ENCODE data around the gene SRP68. TPM values are rescaled to one million over a fixed set of nuclear protein-coding genes. Genes with fewer than 3 reads are reported as not detected.

Gene SRP68
- total RNA-seq, 2 experiments from 2014 or later = 81.6 to 83.0 TPM

DNA sequence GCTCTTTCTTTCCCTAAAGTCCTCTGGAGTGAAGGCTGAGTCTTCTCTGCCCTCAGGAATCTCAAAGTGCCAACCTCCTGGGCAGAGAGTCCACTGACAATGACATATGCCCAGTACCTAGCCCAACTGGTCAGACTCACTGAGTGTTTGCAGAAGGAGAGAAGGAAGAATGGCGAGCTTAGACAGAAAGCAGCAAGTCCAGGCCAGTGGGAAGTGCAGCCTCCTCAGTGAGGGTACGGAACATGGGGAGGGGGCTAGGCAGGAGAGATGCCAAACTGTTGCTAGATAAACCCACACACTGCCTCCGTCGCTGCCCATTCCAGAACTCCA, 30.6 kb upstream of the SRP68 start:
- ATAC-seq (ENCODE audit: low read depth) = no peak
- POLR2A ChIA-PET = interaction anchor here (0.7 to 1.9 kb wide), 13 partner anchors 8 to 179 kb away, joined by 3 to 18 read pairs (median 3); no protein-coding TSS in a partner anchor

DNA sequence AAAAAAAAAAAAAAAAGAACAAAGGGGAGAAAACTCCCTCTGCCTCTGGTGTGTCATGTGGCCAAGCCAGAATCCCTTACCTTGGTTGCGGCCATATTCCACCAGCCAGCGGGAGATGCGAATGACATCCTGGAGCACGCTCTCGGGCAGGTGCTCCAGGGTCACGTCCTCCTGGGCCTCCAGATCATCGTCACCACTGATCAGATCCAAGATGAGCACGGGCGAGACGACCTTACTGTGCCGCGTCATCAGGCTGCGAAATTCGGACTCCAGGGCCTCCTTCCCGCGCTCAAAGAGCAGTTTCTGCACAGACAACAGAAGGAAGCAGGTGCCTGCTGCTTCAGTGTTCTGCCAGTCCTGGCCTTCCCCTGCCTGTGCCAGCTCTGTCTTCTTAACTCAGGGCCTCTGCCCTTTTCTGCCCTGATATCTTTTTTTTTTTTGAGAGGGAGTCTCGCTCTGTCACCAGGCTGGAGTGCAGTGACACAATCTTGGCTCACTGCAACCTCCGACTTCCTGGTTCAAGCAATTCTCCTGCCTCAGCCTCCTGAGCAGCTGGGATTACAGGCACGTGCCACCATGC, 25.5 kb upstream of the SRP68 start:
- POLR2A ChIA-PET = no interaction called here
- peaks cover 15% of the 10 kb centered on the region for H3K4me1 Mint-ChIP-seq
- H3K36me3 Mint-ChIP-seq = peaks cover 19% of the 10 kb centered on the region
- H3K27ac Mint-ChIP-seq = no peak overlapping the region
- DNase-seq (no peak), ATAC-seq (ENCODE audit: low read depth) (no peak)
- H3K4me3 Mint-ChIP-seq = no peak overlapping the region
- H3K27me3 Mint-ChIP-seq = no peaks in the 10 kb centered on the region
- no peaks in the 10 kb centered on the region for H3K9me3 Mint-ChIP-seq

More for the DNA sequence above, 30.6 kb upstream of the SRP68 start:
- Mint-ChIP-seq H3K4me1 (peaks cover 16% of the 10 kb centered on the region), H3K27ac (peak overlapping the region; percentile 98), H3K9me3 (no peaks in the 10 kb centered on the region), H3K27me3 (no peaks in the 10 kb centered on the region), H3K36me3 (peaks cover 11% of the 10 kb centered on the region), H3K4me3 (peak overlapping the region; percentile 99)
- no peak for DNase-seq

DNA sequence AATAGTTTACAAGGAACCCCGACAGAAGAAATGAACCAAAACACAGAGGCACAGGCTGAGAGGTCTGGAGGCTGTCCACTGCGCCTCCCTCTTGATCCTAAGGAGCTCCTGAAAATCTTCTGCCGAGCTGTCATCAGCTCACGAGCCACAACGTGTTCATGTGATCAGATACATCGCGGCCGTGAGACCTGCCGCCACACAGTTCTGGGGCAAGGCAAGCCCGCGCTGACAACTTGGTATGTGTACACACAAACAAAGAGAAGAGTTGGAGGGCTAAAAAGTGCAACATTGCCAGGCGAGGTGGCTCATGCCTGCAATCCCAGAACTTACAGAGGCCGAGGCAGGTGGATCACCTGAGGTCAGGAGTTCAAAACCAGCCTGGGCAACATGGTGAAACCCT, 23.6 kb upstream of the SRP68 start:
- DNase-seq = no peak
- peaks cover 7% of the 10 kb centered on the region for H3K4me1 Mint-ChIP-seq
- no peaks in the 10 kb centered on the region for H3K9me3 Mint-ChIP-seq
- POLR2A ChIA-PET = interaction anchor here (0.6 kb wide), 1 partner anchor 40 kb away, joined by 6 read pairs; no protein-coding TSS in a partner anchor
- H3K27me3 Mint-ChIP-seq = no peaks in the 10 kb centered on the region
- no peak overlapping the region for H3K4me3 Mint-ChIP-seq
- no peak overlapping the region for H3K27ac Mint-ChIP-seq
- peaks cover 16% of the 10 kb centered on the region for H3K36me3 Mint-ChIP-seq
- ATAC-seq (ENCODE audit: low read depth) = no peak

DNA sequence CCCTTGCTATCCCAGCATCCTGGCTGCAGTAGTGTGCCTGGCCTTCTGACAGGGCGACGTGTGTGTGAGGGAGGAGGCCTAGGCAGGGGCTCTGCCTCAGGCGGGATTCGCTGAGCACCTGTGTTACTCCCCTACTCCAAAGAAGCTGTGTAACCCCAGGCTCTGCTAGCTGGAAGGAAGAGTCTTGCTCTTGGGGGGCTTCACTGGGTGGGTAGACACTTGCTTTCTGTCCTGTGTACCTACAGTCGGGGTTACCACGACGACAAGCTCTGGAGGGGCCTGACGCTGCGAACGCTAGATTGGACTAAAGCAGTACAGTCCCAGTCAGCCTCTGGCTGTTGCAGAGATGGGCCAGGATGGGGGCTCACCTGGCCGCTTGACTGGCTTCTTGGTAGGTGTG, 21.7 kb upstream of the SRP68 start:
- H3K9me3 Mint-ChIP-seq = no peaks in the 10 kb centered on the region
- no peak overlapping the region for H3K27ac Mint-ChIP-seq
- H3K4me3 Mint-ChIP-seq = no peak overlapping the region
- H3K27me3 Mint-ChIP-seq = no peaks in the 10 kb centered on the region
- H3K36me3 Mint-ChIP-seq = peaks cover 13% of the 10 kb centered on the region
- POLR2A ChIA-PET = no interaction called here
- ATAC-seq (ENCODE audit: low read depth) = no peak
- DNase-seq = no peak
- H3K4me1 Mint-ChIP-seq = peaks cover 4% of the 10 kb centered on the region

DNA sequence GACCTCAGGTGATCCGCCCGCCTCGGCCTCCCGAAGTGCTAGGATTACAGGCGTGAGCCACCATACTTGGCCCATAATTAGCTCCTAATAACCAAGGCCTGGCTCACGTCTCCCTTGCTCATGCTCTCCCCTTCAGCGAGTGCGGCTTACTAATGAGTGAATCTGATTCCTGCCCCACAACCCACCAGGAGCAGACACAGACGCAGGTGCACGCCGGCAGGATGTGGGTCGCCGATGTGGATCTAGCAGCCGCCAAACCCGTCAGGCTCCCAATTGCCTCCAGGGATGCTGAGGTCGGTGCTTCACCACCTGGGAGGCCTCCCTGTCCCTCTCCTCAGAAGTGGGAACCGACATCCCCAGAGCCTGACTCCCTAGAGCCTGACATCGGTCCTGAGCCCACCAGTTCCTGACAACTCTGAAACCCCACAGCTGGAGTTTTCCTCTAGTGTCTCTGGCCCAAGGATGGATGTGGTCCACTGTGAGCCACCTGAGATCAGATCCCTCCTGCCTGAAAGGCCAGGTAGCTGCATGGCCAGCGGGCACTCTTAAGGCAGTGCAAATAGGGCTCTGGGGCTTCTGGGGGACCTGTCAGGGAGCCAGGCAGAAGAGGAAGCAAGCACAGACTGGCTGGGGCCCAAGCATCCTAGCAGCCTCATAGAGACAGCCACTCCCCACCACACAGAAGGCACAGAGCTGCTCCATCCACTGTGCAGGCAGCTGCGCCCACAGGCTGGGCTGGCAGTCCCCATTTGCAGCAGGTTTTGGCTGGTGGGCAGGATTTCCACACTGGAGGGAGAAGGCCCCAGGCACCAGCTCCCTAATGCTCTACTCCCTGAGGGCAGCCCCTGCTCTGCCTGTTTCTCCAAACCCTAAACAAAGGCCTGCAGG, 20.5 kb upstream of the SRP68 start:
- no peak for DNase-seq
- no peak overlapping the region for H3K4me3 Mint-ChIP-seq
- H3K36me3 Mint-ChIP-seq = peaks cover 13% of the 10 kb centered on the region
- H3K27me3 Mint-ChIP-seq = no peaks in the 10 kb centered on the region
- no peaks in the 10 kb centered on the region for H3K9me3 Mint-ChIP-seq
- H3K4me1 Mint-ChIP-seq = peaks cover 4% of the 10 kb centered on the region
- H3K27ac Mint-ChIP-seq = no peak overlapping the region
- ATAC-seq (ENCODE audit: low read depth) = no peak
- POLR2A ChIA-PET = interaction anchor here (0.8 to 1.1 kb wide), 2 partner anchors 13 to 195 kb away, joined by 3 read pairs; no protein-coding TSS in a partner anchor

DNA sequence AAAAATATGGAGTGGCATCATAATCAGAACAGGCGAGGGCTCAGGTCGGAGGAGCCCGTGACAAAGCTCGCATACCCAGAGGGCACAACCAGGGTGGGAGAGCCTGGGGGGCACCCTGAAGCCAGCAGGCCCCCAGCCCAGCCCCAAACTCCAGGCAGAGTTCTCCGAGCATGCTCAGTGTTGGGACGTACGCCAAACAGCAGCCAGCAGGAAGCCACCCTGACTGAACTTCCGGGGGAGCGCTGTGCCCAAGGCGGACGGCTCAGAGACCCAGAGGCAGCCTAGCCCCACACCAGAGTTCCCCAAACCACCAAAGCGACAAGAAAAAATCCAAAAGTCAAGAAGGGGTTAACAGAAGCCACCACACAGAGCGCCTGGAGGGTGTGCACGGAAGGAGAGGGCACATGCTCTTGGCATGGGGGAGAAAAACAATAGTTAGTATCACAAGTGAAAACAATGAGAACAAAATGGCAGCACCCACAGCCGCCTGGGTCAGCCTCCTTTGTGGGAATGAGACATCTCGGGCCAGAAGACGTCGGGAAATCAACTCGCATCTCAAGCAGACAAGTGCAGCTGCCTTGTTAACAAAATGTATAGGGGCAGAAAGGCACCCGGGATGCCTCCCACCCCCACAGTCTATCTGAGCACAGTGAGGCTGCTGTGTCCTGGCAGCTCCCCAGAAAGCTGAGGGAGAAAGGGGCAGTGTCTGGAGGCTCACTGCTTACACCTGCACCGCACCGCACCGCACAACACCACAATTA, 19.4 kb upstream of the SRP68 start:
- peaks cover 4% of the 10 kb centered on the region for H3K4me1 Mint-ChIP-seq
- H3K36me3 Mint-ChIP-seq = peaks cover 11% of the 10 kb centered on the region
- POLR2A ChIA-PET = no interaction called here
- peak; percentile 37 for ATAC-seq (ENCODE audit: low read depth)
- peak overlapping the region; percentile 87 for H3K27ac Mint-ChIP-seq
- H3K27me3 Mint-ChIP-seq = no peaks in the 10 kb centered on the region
- DNase-seq = no peak
- no peaks in the 10 kb centered on the region for H3K9me3 Mint-ChIP-seq
- H3K4me3 Mint-ChIP-seq = peak overlapping the region; percentile 50

DNA sequence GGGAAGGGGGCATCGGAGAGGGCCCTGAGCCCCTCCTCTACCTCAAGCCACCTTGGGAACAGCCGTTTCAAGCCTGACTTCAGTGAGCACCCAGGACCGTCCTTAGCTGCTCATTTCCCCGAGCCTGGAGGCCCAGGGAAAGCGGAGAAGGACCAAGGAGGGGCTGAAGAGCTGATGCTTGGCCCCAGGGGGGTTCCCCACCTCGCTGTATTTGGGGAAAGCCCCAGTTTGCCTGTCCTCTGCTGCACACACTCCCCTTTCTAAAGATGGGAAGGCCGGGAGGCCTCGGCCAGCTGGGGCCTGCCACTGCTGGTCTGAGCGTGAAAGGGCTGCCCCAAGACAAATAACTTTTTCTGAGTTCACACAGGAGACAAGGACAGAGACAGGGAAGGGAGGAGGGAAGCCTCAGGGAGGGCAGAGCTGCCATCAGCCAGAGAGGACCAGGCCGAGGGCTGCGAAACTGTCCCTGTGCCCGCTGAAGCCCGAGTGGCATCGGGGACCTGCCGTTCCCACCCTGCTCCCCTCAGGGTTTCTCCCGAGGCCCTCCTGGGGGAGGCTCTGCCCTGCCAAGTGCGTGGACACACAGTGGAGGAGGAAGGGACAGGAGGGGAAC, 18.3 kb upstream of the SRP68 start:
- Mint-ChIP-seq H3K36me3 (peaks cover 7% of the 10 kb centered on the region), H3K4me1 (peaks cover under 1% of the 10 kb centered on the region), H3K4me3 (no peak overlapping the region), H3K9me3 (no peaks in the 10 kb centered on the region), H3K27me3 (no peaks in the 10 kb centered on the region), H3K27ac (no peak overlapping the region)
- POLR2A ChIA-PET = interaction anchor here (0.6 kb wide), 1 partner anchor 399 kb away, joined by 4 read pairs; no protein-coding TSS in a partner anchor
- ATAC-seq (ENCODE audit: low read depth) = no peak
- no peak for DNase-seq

DNA sequence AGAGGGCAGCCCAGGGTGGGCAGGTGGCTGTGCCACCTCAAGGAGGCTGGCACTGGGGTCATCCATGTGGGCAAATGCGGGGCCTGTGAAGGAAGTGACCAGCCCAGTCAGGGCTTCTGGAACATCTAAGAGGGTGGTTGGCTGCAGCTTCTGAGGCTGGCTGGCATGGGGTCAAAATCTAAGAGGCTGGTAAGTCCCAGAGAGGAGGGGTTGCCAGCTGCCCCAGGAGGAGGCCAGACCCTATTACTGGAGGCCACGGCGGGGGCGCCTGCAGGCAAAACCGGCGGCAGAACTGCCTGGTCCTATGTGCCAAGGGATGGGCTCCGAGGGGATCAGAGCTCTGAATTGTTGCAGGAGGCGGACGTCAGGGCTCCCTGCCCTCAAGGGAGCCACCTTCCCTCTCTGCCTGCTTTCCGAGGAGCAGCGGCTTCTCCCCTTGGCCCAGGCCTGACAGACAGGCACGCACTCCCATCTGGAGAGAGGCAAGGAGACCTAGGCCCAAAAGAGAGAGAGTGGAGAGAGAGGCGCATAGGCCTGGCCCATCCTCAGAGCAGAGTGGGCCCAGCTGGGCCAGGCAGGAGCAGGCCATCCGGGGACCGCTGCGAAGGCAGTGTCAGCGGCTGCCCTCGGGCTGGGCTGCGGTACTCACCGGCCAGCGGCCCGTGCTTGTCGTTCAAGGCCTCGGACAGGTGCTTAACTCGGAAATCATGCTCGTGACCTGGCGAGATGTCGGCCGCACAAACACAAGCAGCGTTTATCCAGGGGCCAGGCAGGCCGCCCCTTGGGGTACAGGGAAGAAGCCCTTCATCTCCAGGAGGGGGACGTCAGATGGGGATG, 17.6 kb upstream of the SRP68 start:
- Mint-ChIP-seq H3K27ac (no peak overlapping the region), H3K4me1 (no peaks in the 10 kb centered on the region), H3K4me3 (no peak overlapping the region), H3K36me3 (peaks cover 5% of the 10 kb centered on the region), H3K27me3 (no peaks in the 10 kb centered on the region), H3K9me3 (no peaks in the 10 kb centered on the region)
- POLR2A ChIA-PET = interaction anchor here (0.6 kb wide), 1 partner anchor 399 kb away, joined by 4 read pairs; no protein-coding TSS in a partner anchor
- no peak for ATAC-seq (ENCODE audit: low read depth)
- no peak for DNase-seq

DNA sequence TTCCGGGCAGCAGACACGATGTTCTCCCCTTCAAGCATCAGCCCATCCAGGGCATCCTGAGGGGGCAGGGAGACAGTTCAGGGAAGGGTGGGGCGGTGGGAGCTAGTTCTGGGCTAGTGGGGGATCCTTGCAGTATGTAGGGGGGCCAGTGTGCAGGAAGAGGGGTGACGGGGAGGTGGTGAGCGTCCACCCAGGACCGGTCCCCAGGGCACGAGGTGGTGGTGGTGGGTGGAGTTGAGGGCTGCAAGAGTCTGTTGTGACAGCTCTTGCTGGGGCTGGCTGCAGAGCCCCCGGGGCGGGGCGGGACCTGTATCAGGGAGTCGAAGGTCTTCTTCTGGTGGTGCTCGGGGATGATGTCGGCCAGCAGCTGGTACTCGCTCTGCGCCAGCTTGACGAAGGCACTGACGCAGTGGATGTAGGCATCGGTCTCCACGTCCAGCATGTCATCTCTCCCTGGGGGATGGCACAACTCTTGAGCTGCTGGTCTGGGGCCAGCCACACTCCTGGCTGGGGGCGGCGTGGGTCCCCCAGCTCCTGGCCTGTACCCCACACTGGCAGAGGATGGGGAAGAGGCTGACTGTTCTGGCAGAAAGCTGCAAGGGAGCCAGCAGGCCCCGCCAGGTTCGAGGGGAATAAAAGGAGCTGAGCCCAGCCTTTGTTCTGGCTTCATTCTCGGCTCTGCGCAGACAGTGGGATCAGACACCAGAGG, 16.7 kb upstream of the SRP68 start:
- POLR2A ChIA-PET = interaction anchor here (0.6 kb wide), 1 partner anchor 40 kb away, joined by 5 read pairs; no protein-coding TSS in a partner anchor
- Mint-ChIP-seq H3K36me3 (peaks cover 9% of the 10 kb centered on the region), H3K27ac (no peak overlapping the region), H3K4me3 (no peak overlapping the region), H3K4me1 (no peaks in the 10 kb centered on the region), H3K27me3 (no peaks in the 10 kb centered on the region), H3K9me3 (no peaks in the 10 kb centered on the region)
- DNase-seq = no peak
- ATAC-seq (ENCODE audit: low read depth) = no peak

DNA sequence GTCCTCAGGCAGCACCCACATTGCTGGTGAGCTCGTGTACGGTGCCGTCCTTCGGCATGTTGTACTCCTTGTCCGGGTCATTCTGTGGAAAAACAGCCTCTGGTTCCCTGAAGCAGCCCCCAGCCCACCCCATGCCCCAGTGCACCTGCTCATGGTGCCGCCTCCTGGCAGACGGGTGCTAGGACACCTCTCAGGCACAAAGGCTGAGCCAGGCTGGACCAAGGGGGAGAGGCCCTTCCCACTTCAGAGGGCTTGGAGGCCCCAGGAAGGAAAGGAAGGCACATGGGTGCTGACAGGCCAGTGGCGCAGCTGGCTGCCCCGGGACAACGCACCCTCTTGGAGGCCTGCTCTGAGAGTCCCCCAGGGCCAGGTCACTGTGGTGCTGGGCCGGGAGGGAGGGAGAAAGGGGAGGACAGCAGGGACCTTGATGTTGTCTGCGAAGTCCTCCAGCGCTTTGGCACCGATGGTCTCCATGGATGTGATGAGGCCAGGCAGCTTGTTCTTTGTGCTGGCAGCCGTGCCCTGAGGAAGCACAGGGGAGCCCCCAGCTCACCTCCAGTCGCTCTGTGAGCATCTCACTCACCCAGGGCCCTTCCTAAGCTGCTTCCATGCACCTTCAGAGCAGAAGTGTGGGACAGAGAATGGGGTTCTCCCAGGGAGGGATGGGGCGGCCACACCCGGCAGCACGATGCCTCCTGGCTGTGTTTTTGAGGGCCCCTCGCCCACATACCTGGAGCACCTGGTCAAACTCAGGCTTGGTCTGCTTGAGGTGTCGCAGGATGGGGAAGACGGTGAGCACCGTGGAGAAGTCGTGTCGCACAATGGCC, 15.9 kb upstream of the SRP68 start:
- ATAC-seq (ENCODE audit: low read depth) = no peak
- Mint-ChIP-seq H3K4me1 (no peaks in the 10 kb centered on the region), H3K27ac (no peak overlapping the region), H3K27me3 (no peaks in the 10 kb centered on the region), H3K9me3 (no peaks in the 10 kb centered on the region), H3K4me3 (no peak overlapping the region), H3K36me3 (peaks cover 6% of the 10 kb centered on the region)
- POLR2A ChIA-PET = interaction anchor here (0.6 kb wide), 1 partner anchor 41 kb away, joined by 5 read pairs; no protein-coding TSS in a partner anchor
- DNase-seq = no peak

DNA sequence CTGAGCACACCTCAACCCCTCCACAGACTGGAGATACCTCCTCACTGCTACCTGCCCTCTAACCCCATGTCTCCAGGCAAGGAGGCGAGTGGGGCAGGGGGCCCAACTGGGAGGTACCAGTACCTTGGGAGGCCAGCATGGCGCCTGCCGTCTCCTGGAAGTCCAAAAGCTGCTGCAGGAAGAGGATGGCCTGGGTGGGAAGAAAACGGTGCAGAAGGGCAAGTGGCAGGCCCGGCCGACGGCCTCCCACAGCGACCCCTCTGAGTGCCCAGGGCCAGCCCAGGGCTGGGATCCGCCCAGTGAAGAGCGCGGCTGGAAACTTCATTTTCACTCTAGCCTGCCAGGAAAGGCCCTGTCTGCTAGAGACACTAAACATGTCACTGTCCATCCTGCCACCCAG, 15.2 kb upstream of the SRP68 start:
- DNase-seq (no peak), ATAC-seq (ENCODE audit: low read depth) (no peak)
- Mint-ChIP-seq H3K9me3 (no peaks in the 10 kb centered on the region), H3K4me3 (no peak overlapping the region), H3K4me1 (no peaks in the 10 kb centered on the region), H3K36me3 (peaks cover 6% of the 10 kb centered on the region), H3K27me3 (no peaks in the 10 kb centered on the region), H3K27ac (no peak overlapping the region)
- POLR2A ChIA-PET = no interaction called here

All from activated naive CD8-positive, alpha-beta T cell treated with anti-CD3 and anti-CD28 coated beads, Interleukin-2, amount 10 ng/mL, durations not matched to agents 7 days and 5 days (primary cell).